Karpas-422 (cell line): Measurements from ENCODE around the gene AGBL5. TPM values are rescaled to one million over a fixed set of nuclear protein-coding genes. Genes with fewer than 3 reads are reported as not detected.

Experiments
- DNase-seq: peaks from one replicate; pipeline ENCODE4 v3.0.0-alpha.2; 2015
- H2AFZ ChIP-seq: fragments of 200-600 bp; sonication (generic); 2 replicates; pipeline ENCODE4 v1.6.1; 2014; ENCODE audit warnings: antibody characterized with exemption, low read length, mixed read lengths
- H3K27ac ChIP-seq: fragments of 200-600 bp; sonication (generic); 2 replicates; pipeline ENCODE4 v1.5.1; 2014; ENCODE audit warnings: mild to moderate bottlenecking, low read length, moderate library complexity
- H3K27me3 ChIP-seq: fragments of 200-600 bp; sonication (generic); 2 replicates; pipeline ENCODE4 v1.6.1; 2014; ENCODE audit warnings: low read length, mixed read lengths
- H3K36me3 ChIP-seq: fragments of 200-600 bp; sonication (generic); 2 replicates; pipeline ENCODE4 v1.6.1; 2014; ENCODE audit warnings: low read length, mixed read lengths; ENCODE audit not compliant: insufficient read depth
- H3K4me1 ChIP-seq: fragments of 200-600 bp; sonication (generic); 2 replicates; pipeline ENCODE4 v1.6.1; 2014; ENCODE audit warnings: mild to moderate bottlenecking, low read length, mixed read lengths
- H3K4me2 ChIP-seq: fragments of 200-600 bp; sonication (generic); 2 replicates; pipeline ENCODE4 v1.6.1; 2014; ENCODE audit warnings: low read length, low read depth, mild to moderate bottlenecking; ENCODE audit not compliant: poor library complexity, severe bottlenecking
- H3K4me3 ChIP-seq: fragments of 200-600 bp; sonication (generic); 2 replicates; pipeline ENCODE4 v1.5.1; 2014; ENCODE audit warnings: mild to moderate bottlenecking, antibody characterized with exemption, low read length, mixed read lengths
- H3K79me2 ChIP-seq: fragments of 200-600 bp; sonication (generic); 2 replicates; pipeline ENCODE4 v1.6.1; 2014; ENCODE audit warnings: mild to moderate bottlenecking, low read length, mixed read lengths
- H3K9ac ChIP-seq: fragments of 200-600 bp; sonication (generic); 2 replicates; pipeline ENCODE4 v1.6.0; 2014; ENCODE audit warnings: low read length
- H3K9me2 ChIP-seq: fragments of 200-600 bp; sonication (generic), shearing (Covaris generic); replicated peaks from 2 replicates; pipeline ENCODE4 v1.6.0; 2014; ENCODE audit warnings: mild to moderate bottlenecking, low read length, moderate library complexity; ENCODE audit not compliant: insufficient read depth
- H3K9me3 ChIP-seq: fragments of 300-700, 200-600 bp; sonication (generic); 2 replicates; pipeline ENCODE4 v1.6.1; 2014; ENCODE audit warnings: low read length, mixed read lengths
- H4K20me1 ChIP-seq: fragments of 200-600 bp; sonication (generic); 2 replicates; pipeline ENCODE4 v1.6.1; 2014; ENCODE audit warnings: mild to moderate bottlenecking, antibody characterized with exemption, low read length, low read depth; ENCODE audit not compliant: insufficient read depth
- total RNA-seq: library from RNA; depleted of rRNA; stranded (reverse); fragments of >200 nt; shearing (Covaris generic); gene quantifications from 2 replicates; pipeline ENCODE4 v1.2.3, GENCODE V29; 2014; ENCODE audit warnings: low replicate concordance

Gene AGBL5
- total RNA-seq, 1 experiment from 2014 or later: 35.7 TPM

DNA sequence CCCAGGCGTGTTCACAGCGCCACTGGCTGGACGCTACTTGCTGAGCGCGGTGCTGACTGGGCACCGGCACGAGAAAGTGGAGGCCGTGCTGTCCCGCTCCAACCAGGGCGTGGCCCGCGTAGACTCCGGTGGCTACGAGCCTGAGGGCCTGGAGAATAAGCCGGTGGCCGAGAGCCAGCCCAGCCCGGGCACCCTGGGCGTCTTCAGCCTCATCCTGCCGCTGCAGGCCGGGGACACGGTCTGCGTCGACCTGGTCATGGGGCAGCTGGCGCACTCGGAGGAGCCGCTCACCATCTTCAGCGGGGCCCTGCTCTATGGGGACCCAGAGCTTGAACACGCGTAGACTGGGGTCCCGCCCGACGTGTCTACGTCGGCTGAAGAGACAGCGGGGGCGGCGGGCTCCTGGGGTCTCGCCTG, 34.2 kb downstream of the AGBL5 start:
- peaks cover 37% of the 10 kb centered on the region for H3K4me1 ChIP-seq
- no peaks in the 10 kb centered on the region for H3K79me2 ChIP-seq
- DNase-seq: no peak
- H3K9me2 ChIP-seq: no peaks in the 10 kb centered on the region
- peak overlapping the region; percentile 69 for H3K9ac ChIP-seq
- H3K9me3 ChIP-seq: no peaks in the 10 kb centered on the region
- no peaks in the 10 kb centered on the region for H3K27me3 ChIP-seq
- H3K27ac ChIP-seq: no peak overlapping the region
- H2AFZ ChIP-seq: peak overlapping the region; percentile 85; the same call in 1 of the 2 replicates
- H4K20me1 ChIP-seq: no peaks in the 10 kb centered on the region
- H3K4me2 ChIP-seq: peak overlapping the region; percentile 83
- no peaks in the 10 kb centered on the region for H3K36me3 ChIP-seq
- peak overlapping the region; percentile 65 for H3K4me3 ChIP-seq

GRCh38 chr2:27086090-27086723, 34.7 kb downstream of the AGBL5 start:
- no peak overlapping the region for H3K27ac ChIP-seq
- peaks cover 33% of the 10 kb centered on the region for H3K4me1 ChIP-seq
- H3K9me2 ChIP-seq: no peaks in the 10 kb centered on the region
- no peaks in the 10 kb centered on the region for H3K9me3 ChIP-seq
- no peaks in the 10 kb centered on the region for H4K20me1 ChIP-seq
- H3K79me2 ChIP-seq: no peaks in the 10 kb centered on the region
- H3K9ac ChIP-seq: peak overlapping the region; percentile 69
- H3K27me3 ChIP-seq: no peaks in the 10 kb centered on the region
- no peaks in the 10 kb centered on the region for H3K36me3 ChIP-seq
- peak overlapping the region; percentile 65 for H3K4me3 ChIP-seq
- peak overlapping the region; percentile 83 for H3K4me2 ChIP-seq
- DNase-seq: peak; percentile 97
- peak overlapping the region; percentile 85; the same call in 1 of the 2 replicates for H2AFZ ChIP-seq

- H3K9ac ChIP-seq: peak within 1 kb of the TSS; percentile 69
Measured at GRCh38 chr2:27086724-27087593, 35.5 kb downstream of the AGBL5 start, which contains the start of gene KHK. Gene KHK (plus strand): TSS chr2:27086772. CDS start chr2:27087260, 488 bp downstream.

GRCh38 chr2:27087823-27088410, 36.4 kb downstream of the AGBL5 start:
- Histone ChIP-seq H3K36me3 (no peaks in the 10 kb centered on the region), H3K79me2 (no peaks in the 10 kb centered on the region), H3K9me2 (no peaks in the 10 kb centered on the region), H3K4me3 (no peak overlapping the region), H3K27me3 (no peaks in the 10 kb centered on the region), H3K4me2 (no peak overlapping the region), H3K9ac (no peak overlapping the region), H4K20me1 (no peaks in the 10 kb centered on the region), H2AFZ (no peak overlapping the region), H3K27ac (no peak overlapping the region), H3K4me1 (peaks cover 23% of the 10 kb centered on the region), H3K9me3 (no peaks in the 10 kb centered on the region)
- DNase-seq: no peak

More at GRCh38 chr2:27086724-27087593, 35.5 kb downstream of the AGBL5 start, which contains the start of gene KHK:
- Histone ChIP-seq H3K4me3 (peak within 1 kb of the TSS; percentile 65), H3K79me2 (no peaks in the 10 kb centered on the region), H3K4me1 (peaks cover 26% of the 10 kb centered on the region), H3K9me2 (no peaks in the 10 kb centered on the region), H3K9me3 (no peaks in the 10 kb centered on the region), H3K36me3 (no peaks in the 10 kb centered on the region), H4K20me1 (no peaks in the 10 kb centered on the region), H3K27me3 (no peaks in the 10 kb centered on the region), H3K27ac (no peak within 1 kb of the TSS), H2AFZ (peak within 1 kb of the TSS; percentile 85; the same call in 1 of the 2 replicates), H3K4me2 (peak within 1 kb of the TSS; percentile 83)
- DNase-seq: no peak

DNA sequence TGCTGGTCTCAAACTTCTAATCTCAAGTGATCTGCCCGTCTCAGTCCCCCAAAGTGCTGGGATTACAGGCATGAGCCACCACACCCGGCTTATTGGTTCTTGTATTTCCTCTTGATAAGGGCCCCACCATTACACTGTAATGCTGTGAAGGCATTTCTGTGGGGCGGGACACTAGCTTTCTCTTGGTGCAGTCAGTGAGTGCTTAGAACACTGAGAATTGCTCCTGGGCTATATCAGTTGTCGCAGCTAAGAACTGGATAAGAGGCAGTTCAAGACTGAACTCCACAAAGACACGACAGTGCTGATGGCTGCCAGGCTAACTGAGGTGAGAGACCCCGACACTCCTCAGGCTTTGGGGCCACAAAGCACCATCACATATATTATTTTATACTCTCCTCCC, 37.2 kb downstream of the AGBL5 start:
- Histone ChIP-seq H3K4me2 (no peak overlapping the region), H3K4me3 (no peak overlapping the region), H3K79me2 (no peaks in the 10 kb centered on the region), H3K36me3 (no peaks in the 10 kb centered on the region), H3K9me3 (no peaks in the 10 kb centered on the region), H3K9me2 (no peaks in the 10 kb centered on the region), H3K27ac (no peak overlapping the region), H3K4me1 (peaks cover 23% of the 10 kb centered on the region), H3K27me3 (no peaks in the 10 kb centered on the region), H2AFZ (no peak overlapping the region), H4K20me1 (no peaks in the 10 kb centered on the region), H3K9ac (no peak overlapping the region)
- no peak for DNase-seq

DNA sequence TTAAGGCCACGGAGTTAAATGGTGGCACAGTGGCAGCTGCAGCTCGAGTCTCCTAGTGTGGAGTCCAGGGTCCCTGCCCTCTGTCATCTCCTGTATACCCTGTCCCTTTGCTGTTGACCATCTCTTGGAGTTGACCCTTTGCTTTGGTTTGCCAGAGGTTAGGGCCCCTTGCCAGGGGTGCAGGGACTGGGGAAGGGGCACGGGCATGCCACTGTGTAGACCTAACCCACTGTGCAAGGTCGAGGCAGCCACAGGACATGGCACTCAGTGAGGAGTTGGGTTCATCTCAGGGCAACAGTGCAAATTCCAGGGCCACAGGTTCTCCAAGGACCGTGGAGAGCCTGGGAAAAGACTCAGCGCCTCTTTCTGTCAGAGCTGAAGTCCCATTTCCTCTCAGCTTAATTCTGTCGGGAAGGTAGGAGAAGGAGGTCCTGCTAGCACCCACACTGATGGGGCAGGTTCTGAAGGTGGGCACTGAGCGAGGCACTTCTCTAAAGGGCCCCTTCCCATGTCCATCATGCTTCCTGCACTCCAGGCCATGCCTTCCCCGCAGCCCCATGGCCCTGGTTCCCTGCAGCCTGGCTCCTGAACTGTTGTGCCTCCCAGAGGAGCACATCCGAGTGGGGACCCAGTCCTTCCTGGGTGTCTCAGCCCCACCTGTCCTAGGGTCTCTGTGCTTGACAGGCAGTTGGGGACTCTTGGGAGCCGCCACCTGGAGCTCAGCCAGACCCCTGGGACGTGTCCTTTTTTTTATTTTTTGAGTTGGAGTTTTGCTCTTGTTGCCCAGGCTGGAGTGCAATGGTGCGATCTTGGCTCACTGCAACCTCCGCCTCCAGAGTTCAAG, 37.9 kb downstream of the AGBL5 start:
- H4K20me1 ChIP-seq: no peaks in the 10 kb centered on the region
- no peak overlapping the region for H3K27ac ChIP-seq
- H3K4me1 ChIP-seq: peaks cover 23% of the 10 kb centered on the region
- no peaks in the 10 kb centered on the region for H3K9me3 ChIP-seq
- H3K4me2 ChIP-seq: no peak overlapping the region
- H3K4me3 ChIP-seq: no peak overlapping the region
- H3K27me3 ChIP-seq: no peaks in the 10 kb centered on the region
- H3K36me3 ChIP-seq: no peaks in the 10 kb centered on the region
- H3K9ac ChIP-seq: no peak overlapping the region
- H3K9me2 ChIP-seq: no peaks in the 10 kb centered on the region
- no peak for DNase-seq
- H2AFZ ChIP-seq: no peak overlapping the region
- no peaks in the 10 kb centered on the region for H3K79me2 ChIP-seq

DNA sequence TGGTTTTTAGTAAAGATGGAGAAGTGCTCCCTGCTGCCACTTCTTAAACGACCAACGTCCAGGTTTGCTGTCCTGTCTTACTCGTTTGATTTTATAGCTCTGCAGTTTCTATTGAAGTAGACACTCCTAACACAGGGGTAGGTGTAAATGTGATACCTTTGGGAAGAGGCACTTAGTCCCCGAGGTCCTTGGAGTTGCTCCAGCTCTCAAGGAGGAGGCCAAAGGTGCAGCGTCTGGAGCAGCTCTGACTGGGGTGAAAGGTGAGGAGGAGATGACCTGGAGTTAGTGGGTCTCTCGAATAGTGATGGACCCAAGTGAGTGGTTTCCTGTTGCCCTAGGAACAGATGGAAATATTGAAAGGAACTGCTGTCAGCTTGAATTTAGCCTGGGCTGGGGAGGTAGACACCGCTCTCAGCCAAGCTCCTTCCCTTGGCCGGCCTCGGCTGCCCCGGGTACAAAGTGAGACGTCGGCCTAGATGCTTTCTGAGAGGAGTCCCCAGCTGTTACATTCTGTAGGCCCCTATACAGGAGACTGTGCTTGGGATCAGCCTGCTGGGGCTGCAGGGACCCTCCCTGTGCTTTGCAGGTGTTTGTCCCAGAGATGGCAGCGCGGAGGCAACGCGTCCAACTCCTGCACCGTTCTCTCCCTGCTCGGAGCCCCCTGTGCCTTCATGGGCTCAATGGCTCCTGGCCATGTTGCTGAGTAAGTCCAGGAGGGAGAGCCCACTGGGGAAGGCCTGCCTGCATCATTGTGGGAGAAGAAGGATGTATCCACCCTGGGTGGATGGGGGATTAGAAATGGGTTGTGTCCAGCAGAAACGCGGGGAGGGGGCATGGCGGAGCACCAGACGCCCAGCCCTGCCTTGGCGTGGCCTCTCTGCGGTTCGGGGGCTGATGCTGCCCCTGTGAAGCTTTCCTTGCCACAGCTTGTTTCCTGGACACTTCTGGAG, 40.6 kb downstream of the AGBL5 start:
- Histone ChIP-seq H2AFZ (no peak overlapping the region), H3K36me3 (no peaks in the 10 kb centered on the region), H3K27ac (no peak overlapping the region), H3K4me3 (no peak overlapping the region), H4K20me1 (no peaks in the 10 kb centered on the region), H3K27me3 (no peaks in the 10 kb centered on the region), H3K9me3 (no peaks in the 10 kb centered on the region), H3K9me2 (no peaks in the 10 kb centered on the region), H3K4me2 (no peak overlapping the region), H3K4me1 (peaks cover 15% of the 10 kb centered on the region), H3K79me2 (no peaks in the 10 kb centered on the region), H3K9ac (no peak overlapping the region)
- no peak for DNase-seq
